ENCODE measurements around the gene AUP1.

DNA sequence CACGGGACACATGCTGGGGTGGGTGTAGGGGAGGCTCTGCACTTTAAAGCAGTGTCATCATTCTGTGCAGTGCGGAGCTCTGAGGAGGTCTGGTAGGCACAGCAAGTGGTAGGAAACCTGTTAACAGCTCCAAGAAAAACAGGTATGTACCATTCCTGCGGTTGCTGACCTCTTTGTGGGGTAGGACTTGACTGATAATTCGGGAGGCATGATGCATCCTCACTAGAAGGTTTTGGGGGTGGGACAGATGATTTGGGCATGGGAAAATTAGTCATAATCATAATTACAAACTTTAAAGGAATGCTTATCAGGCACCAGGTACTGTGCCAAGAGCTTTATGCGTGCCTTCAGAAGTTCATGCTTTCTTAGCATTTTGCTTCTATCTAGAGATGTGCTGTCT lies 34.7 kb upstream of the AUP1 start:
- TF ChIP-seq, protein P1, sequence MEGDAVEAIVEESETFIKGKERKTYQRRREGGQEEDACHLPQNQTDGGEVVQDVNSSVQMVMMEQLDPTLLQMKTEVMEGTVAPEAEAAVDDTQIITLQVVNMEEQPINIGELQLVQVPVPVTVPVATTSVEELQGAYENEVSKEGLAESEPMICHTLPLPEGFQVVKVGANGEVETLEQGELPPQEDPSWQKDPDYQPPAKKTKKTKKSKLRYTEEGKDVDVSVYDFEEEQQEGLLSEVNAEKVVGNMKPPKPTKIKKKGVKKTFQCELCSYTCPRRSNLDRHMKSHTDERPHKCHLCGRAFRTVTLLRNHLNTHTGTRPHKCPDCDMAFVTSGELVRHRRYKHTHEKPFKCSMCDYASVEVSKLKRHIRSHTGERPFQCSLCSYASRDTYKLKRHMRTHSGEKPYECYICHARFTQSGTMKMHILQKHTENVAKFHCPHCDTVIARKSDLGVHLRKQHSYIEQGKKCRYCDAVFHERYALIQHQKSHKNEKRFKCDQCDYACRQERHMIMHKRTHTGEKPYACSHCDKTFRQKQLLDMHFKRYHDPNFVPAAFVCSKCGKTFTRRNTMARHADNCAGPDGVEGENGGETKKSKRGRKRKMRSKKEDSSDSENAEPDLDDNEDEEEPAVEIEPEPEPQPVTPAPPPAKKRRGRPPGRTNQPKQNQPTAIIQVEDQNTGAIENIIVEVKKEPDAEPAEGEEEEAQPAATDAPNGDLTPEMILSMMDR (IDR thresholded peaks at IDR 0.05) = no peak
- TF ChIP-seq POLR2A (IDR thresholded peaks at IDR 0.05) = no peak

All from lower leg skin (tissue), 3 donors.